C4-2B (cell line): ENCODE measurements around the gene PRRT3.

Experiments
- H3K27ac ChIP-seq: fragments of 450-650 bp; 2 replicates; pipeline ENCODE4 v1.5.1; 2017
- ZFX ChIP-seq: fragments of 450-650 bp; IDR thresholded peaks from 2 replicates; pipeline ENCODE4 v1.6.1; 2017
- TF ChIP-seq, protein P1 (sequence below): fragments of 450-650 bp; conservative IDR thresholded peaks from 2 replicates; pipeline ENCODE4 v1.5.1; 2017; ENCODE audit warnings: mild to moderate bottlenecking

The PRRT3 gene

DNA sequence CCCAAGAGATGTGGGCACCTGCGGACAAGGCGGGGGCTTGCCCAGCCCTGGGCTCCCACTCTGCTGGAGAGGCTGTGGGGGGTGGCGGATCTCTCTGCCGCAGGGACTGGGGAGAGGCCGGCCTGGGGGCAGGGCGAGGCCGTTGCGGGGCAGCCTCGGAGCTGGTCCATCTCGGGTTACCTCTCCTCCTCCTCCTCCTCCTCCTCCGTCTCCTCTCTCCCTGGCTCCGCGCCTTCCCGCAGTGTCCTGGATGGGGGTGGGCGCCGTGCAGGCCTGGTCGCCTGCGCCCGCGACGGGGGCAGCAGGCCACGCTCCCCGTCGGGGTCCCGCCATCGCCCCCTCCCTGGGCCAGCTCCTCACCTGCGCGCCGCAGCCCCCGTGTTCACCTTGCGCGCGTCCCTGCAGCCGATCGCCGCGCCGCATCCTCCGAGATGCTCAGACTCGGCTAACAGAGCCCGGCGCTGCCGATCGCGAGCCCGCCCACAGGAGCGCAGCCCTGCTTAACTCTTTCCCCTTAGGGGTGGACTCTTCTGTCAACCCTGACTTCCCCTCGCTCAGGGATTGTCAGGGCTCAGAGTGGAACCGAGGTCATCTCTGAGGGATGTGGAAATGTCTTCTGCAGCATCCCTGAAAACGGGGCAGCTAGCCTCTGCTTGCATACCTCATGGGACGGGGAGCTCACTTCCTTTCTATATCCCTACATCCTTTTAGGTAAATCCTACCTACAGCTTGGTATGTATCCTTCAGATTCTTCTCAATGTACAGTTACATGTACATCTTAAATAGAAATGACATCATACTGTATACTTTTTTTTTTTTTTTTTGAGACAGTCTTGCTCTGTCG is at the start of gene PRRT3:
Gene PRRT3 (minus strand): TSS at position 447 of the 844 bp plus-strand sequence. CDS start 2,293 bp downstream, outside the sequence.
- H3K27ac ChIP-seq, result peak within 1 kb of the TSS; percentile 14; the same call in 1 of the 2 replicates
- no peak for TF ChIP-seq ZFX
- TF ChIP-seq, protein P1, sequence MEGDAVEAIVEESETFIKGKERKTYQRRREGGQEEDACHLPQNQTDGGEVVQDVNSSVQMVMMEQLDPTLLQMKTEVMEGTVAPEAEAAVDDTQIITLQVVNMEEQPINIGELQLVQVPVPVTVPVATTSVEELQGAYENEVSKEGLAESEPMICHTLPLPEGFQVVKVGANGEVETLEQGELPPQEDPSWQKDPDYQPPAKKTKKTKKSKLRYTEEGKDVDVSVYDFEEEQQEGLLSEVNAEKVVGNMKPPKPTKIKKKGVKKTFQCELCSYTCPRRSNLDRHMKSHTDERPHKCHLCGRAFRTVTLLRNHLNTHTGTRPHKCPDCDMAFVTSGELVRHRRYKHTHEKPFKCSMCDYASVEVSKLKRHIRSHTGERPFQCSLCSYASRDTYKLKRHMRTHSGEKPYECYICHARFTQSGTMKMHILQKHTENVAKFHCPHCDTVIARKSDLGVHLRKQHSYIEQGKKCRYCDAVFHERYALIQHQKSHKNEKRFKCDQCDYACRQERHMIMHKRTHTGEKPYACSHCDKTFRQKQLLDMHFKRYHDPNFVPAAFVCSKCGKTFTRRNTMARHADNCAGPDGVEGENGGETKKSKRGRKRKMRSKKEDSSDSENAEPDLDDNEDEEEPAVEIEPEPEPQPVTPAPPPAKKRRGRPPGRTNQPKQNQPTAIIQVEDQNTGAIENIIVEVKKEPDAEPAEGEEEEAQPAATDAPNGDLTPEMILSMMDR, result no peak

GRCh38 chr3:10000686-10001085 is 48.5 kb upstream of the PRRT3 start:
- TF ChIP-seq, protein P1, result no peak
- no peak for TF ChIP-seq ZFX
- no peak overlapping the region for H3K27ac ChIP-seq

- no peak overlapping the region; the same call in 1 of the 2 replicates for H3K27ac ChIP-seq
- TF ChIP-seq, protein P1, result no peak
- TF ChIP-seq ZFX, result no peak
Observed at GRCh38 chr3:9994086-9994844, 42.1 kb upstream of the PRRT3 start.

GRCh38 chr3:9986230-9986725 is 34.1 kb upstream of the PRRT3 start:
- TF ChIP-seq, protein P1, result no peak
- TF ChIP-seq ZFX, result no peak
- peak overlapping the region; percentile 81 for H3K27ac ChIP-seq

- TF ChIP-seq, protein P1, result no peak
- TF ChIP-seq ZFX, result no peak
- H3K27ac ChIP-seq, result no peak overlapping the region
Observed at GRCh38 chr3:9980251-9980650, 28.0 kb upstream of the PRRT3 start.

DNA sequence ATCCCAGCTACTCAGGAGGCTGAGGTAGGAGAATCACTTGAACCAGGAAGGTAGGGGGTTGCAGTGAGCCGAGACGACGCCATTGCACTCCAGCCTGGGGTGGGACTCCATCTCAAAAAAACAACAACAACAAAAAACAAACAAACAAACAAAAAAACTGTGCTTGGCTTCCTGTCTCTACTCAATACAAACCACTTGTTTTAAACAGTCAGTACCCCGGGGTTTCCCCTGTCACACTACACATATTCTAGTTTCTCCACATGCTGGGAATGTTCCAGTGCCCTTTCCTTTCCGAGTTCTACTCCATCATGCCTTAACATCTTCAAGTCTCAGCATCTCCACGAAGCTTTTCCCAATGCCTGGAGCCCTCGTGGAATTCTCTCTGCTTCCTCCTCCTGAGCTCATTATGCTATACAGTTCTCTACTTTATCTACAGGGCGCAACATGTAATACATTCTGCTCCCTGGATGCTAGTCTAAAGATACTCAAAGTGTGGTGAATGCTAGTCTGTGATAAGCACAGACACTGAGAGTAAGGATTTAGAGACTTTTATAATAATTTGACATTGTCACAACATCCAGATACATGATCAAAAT is 26.6 kb upstream of the PRRT3 start:
- TF ChIP-seq, protein P1, result no peak
- TF ChIP-seq ZFX, result no peak
- peak overlapping the region; percentile 44 for H3K27ac ChIP-seq
